Body of pancreas (tissue), 4 donors: ENCODE measurements around the gene BANP. TPM values are rescaled to one million over a fixed set of nuclear protein-coding genes. Genes with fewer than 3 reads are reported as not detected.
A peak's percentile ranks its signal among the peaks of the same experiment; 100 is the strongest.

Experiments used
- ATAC-seq: fragments of 150-250 bp; one replicate; pipeline ENCODE4 v1.9.1; 2016
- DNase-seq, 4 donors: peaks; one replicate each; pipeline ENCODE4 v3.0.0-alpha.2; 2019
- H3K27ac ChIP-seq, 4 donors: fragments of 200-600 bp; sonication (generic); 1 replicate in 3 of 4; 2 replicates in 1 of 4; pipeline versions ENCODE4 v1.5.1 to v1.6.1; 2016 to 2019; ENCODE audit warnings: mild to moderate bottlenecking in 1 of 4, mixed read lengths in 1 of 4, moderate library complexity in 1 of 4
- H3K27me3 ChIP-seq, 2 donors: fragments of 200-600 bp; sonication (generic); one replicate each; pipeline ENCODE4 v1.6.0; 2016; ENCODE audit warnings: mild to moderate bottlenecking in 1 of 2
- H3K36me3 ChIP-seq, 2 donors: fragments of 200-600 bp; sonication (generic); replicated peaks in 1 of 2; 2 replicates each; pipeline ENCODE4 v1.5.1; 2016; ENCODE audit warnings: low read depth in 2 of 2; ENCODE audit not compliant: insufficient read depth in 1 of 2
- H3K4me1 ChIP-seq: fragments of 200-600 bp; sonication (generic); one replicate; pipeline ENCODE4 v1.6.0; 2016
- H3K4me3 ChIP-seq, 2 donors: fragments of 200-600 bp; sonication (generic); 1 replicate in 1 of 2; 2 replicates in 1 of 2; pipeline ENCODE4 v1.5.1; 2016 to 2019
- H3K9me3 ChIP-seq, 3 donors: fragments of 200-600 bp; sonication (generic); 1 replicate in 2 of 3; 2 replicates in 1 of 3; pipeline ENCODE4 v1.5.1; 2016
- CTCF ChIP-seq, 7 experiments: fragments of 450-650 bp in 4 of 7; fragments of 200-600 bp in 3 of 7; sonication (generic) in 3 of 7; IDR thresholded peaks; one replicate each; pipeline ENCODE4 v1.5.1; 2016 to 2019; ENCODE audit warnings: antibody characterized with exemption in 7 of 7
- POLR2A ChIP-seq, 3 donors: fragments of 450-650 bp; IDR thresholded peaks; one replicate each; pipeline ENCODE4 v1.6.1; 2016; ENCODE audit warnings: antibody characterized with exemption in 3 of 3, mild to moderate bottlenecking in 2 of 3
- WGBS, 2 donors: methylation state at CpG; one replicate each; pipeline ENCODE4 v1.1.5; 2017; 5-methylcytosine and 5-hydroxymethylcytosine counted together
- intact Hi-C: fragments of 100-400 bp; cut with DNase I; formaldehyde crosslinking; loops from one replicate; pipeline ENCODE4 v1.15.1; 2023
- total RNA-seq, 2 donors: library from RNA; depleted of rRNA; stranded (reverse); fragments of >200 nt; gene quantifications; one replicate each; pipeline ENCODE4 v1.1.0, GENCODE V29; 2016

BANP gene
- total RNA-seq, 2 donors from 2014 or later, result 19.1 to 20.2 TPM

GRCh38 chr16:87926246-87927194 lies 24.7 kb upstream of the BANP start:
- WGBS, 2 donors, result 70 to 82% methylated on average over 26 to 42 of the region's 44 CpGs
- peaks cover 25% of the 10 kb centered on the region for H3K4me1 ChIP-seq
- H3K27ac ChIP-seq, result peak overlapping the region in 1 of 4 donors; percentile 43

GRCh38 chr16:87927195-87927562 lies 24.1 kb upstream of the BANP start:
- 13 to 39% methylated on average over 1 to 4 of the region's 4 CpGs for WGBS, 2 donors
- TF ChIP-seq POLR2A (IDR thresholded peaks at IDR 0.05) (no peak), CTCF (IDR thresholded peaks at IDR 0.05) (no peak)
- ATAC-seq (no peak), DNase-seq (no peak)
- H3K27ac ChIP-seq, result no peak overlapping the region
- no peak overlapping the region for H3K4me3 ChIP-seq
- intact Hi-C loops, result no loop called here
- H3K4me1 ChIP-seq, result peaks cover 20% of the 10 kb centered on the region
- H3K9me3 ChIP-seq, result no peaks in the 10 kb centered on the region
- no peaks in the 10 kb centered on the region for H3K36me3 ChIP-seq
- H3K27me3 ChIP-seq, result no peaks in the 10 kb centered on the region

More at GRCh38 chr16:87926246-87927194, 24.7 kb upstream of the BANP start:
- DNase-seq (no peak), ATAC-seq (no peak)
- Histone ChIP-seq H3K27me3 (no peaks in the 10 kb centered on the region), H3K36me3 (no peaks in the 10 kb centered on the region), H3K4me3 (no peak overlapping the region), H3K9me3 (no peaks in the 10 kb centered on the region)
- TF ChIP-seq POLR2A (IDR thresholded peaks at IDR 0.05) (no peak), CTCF (IDR thresholded peaks at IDR 0.05) (no peak)
- intact Hi-C loops, result no loop called here

GRCh38 chr16:87929986-87930385 lies 21.2 kb upstream of the BANP start:
- 35 to 40% methylated on average over 7 of the region's 7 CpGs for WGBS, 2 donors
- no peak for ATAC-seq

GRCh38 chr16:87930456-87930855 lies 20.8 kb upstream of the BANP start:
- TF ChIP-seq CTCF (IDR thresholded peaks at IDR 0.05) (peak in 3 of 7 experiments; percentile 10 to 21 (median 17)), POLR2A (IDR thresholded peaks at IDR 0.05) (no peak)
- H3K27me3 ChIP-seq, result no peaks in the 10 kb centered on the region
- no peaks in the 10 kb centered on the region for H3K36me3 ChIP-seq
- intact Hi-C loops, result no loop called here
- H3K9me3 ChIP-seq, result no peaks in the 10 kb centered on the region
- no peak overlapping the region for H3K27ac ChIP-seq
- H3K4me1 ChIP-seq, result peaks cover 5% of the 10 kb centered on the region
- 49 to 60% methylated on average over 8 to 11 of the region's 11 CpGs for WGBS, 2 donors
- ATAC-seq, result no peak
- no peak overlapping the region for H3K4me3 ChIP-seq
- DNase-seq, result no peak

More at GRCh38 chr16:87929986-87930385, 21.2 kb upstream of the BANP start:
- intact Hi-C loops, result no loop called here
- no peak for TF ChIP-seq POLR2A (IDR thresholded peaks at IDR 0.05)
- TF ChIP-seq CTCF (IDR thresholded peaks at IDR 0.05), result no peak
- no peak overlapping the region for H3K27ac ChIP-seq
- peaks cover 10% of the 10 kb centered on the region for H3K4me1 ChIP-seq
- H3K27me3 ChIP-seq, result no peaks in the 10 kb centered on the region
- DNase-seq, result no peak
- no peaks in the 10 kb centered on the region for H3K9me3 ChIP-seq
- no peak overlapping the region for H3K4me3 ChIP-seq
- H3K36me3 ChIP-seq, result no peaks in the 10 kb centered on the region
